Activated CD4-positive, CD25-positive, alpha-beta regulatory T cell treated with anti-CD3 and anti-CD28 coated beads, Interleukin-2, amount 50 U/mL, for 72 hours (primary cell): ENCODE results near the gene SFXN3.

Source experiments
- DNase-seq: peaks from one replicate; pipeline ENCODE4 v3.0.0; 2021

SFXN3 gene

GRCh38 chr10:101031128-101031795 lies at the start of gene SFXN3, which contains the start of gene PDZD7:
Gene SFXN3, plus strand, starts transcription at chr10:101031234. Its CDS starts 3,461 bp downstream, at chr10:101034695.
Gene PDZD7, minus strand, starts transcription at chr10:101031129. Its CDS starts 910 bp downstream, at chr10:101030219.
- peak; percentile 99 for DNase-seq

- DNase-seq: no peak
Observed at GRCh38 chr10:100982916-100983830, 47.9 kb upstream of the SFXN3 start.

GRCh38 chr10:100983868-100984671 lies 47.0 kb upstream of the SFXN3 start:
- peak; percentile 9 for DNase-seq

- DNase-seq: peak; percentile 15
Observed at GRCh38 chr10:100984672-100985177, 46.3 kb upstream of the SFXN3 start.

GRCh38 chr10:100985336-100985735 lies 45.7 kb upstream of the SFXN3 start:
- DNase-seq: no peak

GRCh38 chr10:100986623-100986951 lies 44.4 kb upstream of the SFXN3 start:
- no peak for DNase-seq

GRCh38 chr10:100986952-100987684 lies 43.9 kb upstream of the SFXN3 start, which contains the start of the genes MRPL43 and TWNK:
Gene MRPL43, minus strand, starts transcription at chr10:100987497. Its CDS starts 54 bp downstream, at chr10:100987443.
Gene TWNK, plus strand, starts transcription at chr10:100987543. Its CDS starts 668 bp downstream, at chr10:100988211.
- peak; percentile 85 for DNase-seq

GRCh38 chr10:100987685-100988049 lies 43.4 kb upstream of the SFXN3 start:
- no peak for DNase-seq

GRCh38 chr10:100988166-100988565 lies 42.9 kb upstream of the SFXN3 start:
- DNase-seq: no peak

GRCh38 chr10:100989088-100989487 lies 41.9 kb upstream of the SFXN3 start:
- DNase-seq: no peak

- DNase-seq: no peak
Observed at GRCh38 chr10:100993986-100994708, 36.9 kb upstream of the SFXN3 start.

- no peak for DNase-seq
Observed at GRCh38 chr10:100995181-100995580, 35.9 kb upstream of the SFXN3 start.

- peak; percentile 42 for DNase-seq
Observed at GRCh38 chr10:100996678-100997359, 34.2 kb upstream of the SFXN3 start.

- DNase-seq: peak; percentile 79
Observed at GRCh38 chr10:100997360-100998182, 33.5 kb upstream of the SFXN3 start.

- DNase-seq: peak; percentile 63
Observed at GRCh38 chr10:100998183-100998990, 32.6 kb upstream of the SFXN3 start.

GRCh38 chr10:100998991-100999741 lies 31.9 kb upstream of the SFXN3 start:
- peak; percentile 85 for DNase-seq

- no peak for DNase-seq
Observed at GRCh38 chr10:100999742-101000126, 31.3 kb upstream of the SFXN3 start, which contains the start of gene LZTS2. Gene LZTS2, plus strand, starts transcription at chr10:100999808. Its CDS starts 2,731 bp downstream, at chr10:101002539.
